Thyroid gland (tissue), 4 donors: ENCODE data around the gene ANXA3.

ENCODE experiments used
- CTCF ChIP-seq, 6 experiments: fragments of 200-600 bp in 3 of 6; fragments of 450-650 bp in 3 of 6; sonication (generic) in 3 of 6; IDR thresholded peaks; one replicate each; pipeline ENCODE4 v1.5.1; 2016 to 2019; ENCODE audit warnings: antibody characterized with exemption in 6 of 6, mild to moderate bottlenecking in 2 of 6, inconsistent platforms in 1 of 6, moderate library complexity in 1 of 6
- POLR2A ChIP-seq, 2 donors: fragments of 450-650 bp; IDR thresholded peaks; one replicate each; pipeline ENCODE4 v1.6.1; 2017; ENCODE audit warnings: antibody characterized with exemption in 2 of 2, mild to moderate bottlenecking in 2 of 2, moderate library complexity in 1 of 2

- TF ChIP-seq POLR2A (IDR thresholded peaks at IDR 0.05), result no peak
- TF ChIP-seq CTCF (IDR thresholded peaks at IDR 0.05), result no peak
These were observed 30.8 kb upstream of the ANXA3 start for GRCh38 chr4:78520808-78521226.
